GM23248 (cell line): ENCODE results near the gene CMBL. TPM values are rescaled to one million over a fixed set of nuclear protein-coding genes. Genes with fewer than 3 reads are reported as not detected.

Experiments used
- DNase-seq: peaks from one replicate; pipeline ENCODE4 v3.0.0-alpha.2; 2015
- H2AFZ ChIP-seq: fragments of 200-600 bp; sonication (generic); 2 replicates; pipeline ENCODE4 v1.6.1; 2016; ENCODE audit warnings: antibody characterized with exemption
- H3F3A ChIP-seq: fragments of 200-600 bp; sonication (generic); 2 replicates; pipeline ENCODE4 v1.6.1; 2016; ENCODE audit warnings: mild to moderate bottlenecking, antibody characterized with exemption, mixed run types; ENCODE audit not compliant: insufficient read depth
- H3K27ac ChIP-seq: fragments of 200-600 bp; sonication (generic); 2 replicates; pipeline ENCODE4 v1.5.1; 2016; ENCODE audit warnings: mild to moderate bottlenecking
- H3K27me3 ChIP-seq: fragments of 200-600 bp; sonication (generic); replicated peaks from 2 replicates; pipeline ENCODE4 v1.6.1; 2016; ENCODE audit warnings: mild to moderate bottlenecking; ENCODE audit not compliant: insufficient read depth
- H3K36me3 ChIP-seq: fragments of 200-600 bp; sonication (generic); 2 replicates; pipeline ENCODE4 v1.6.1; 2016; ENCODE audit warnings: low read depth, mild to moderate bottlenecking
- H3K4me1 ChIP-seq: fragments of 200-600 bp; sonication (generic); 2 replicates; pipeline ENCODE4 v1.6.1; 2016; ENCODE audit warnings: mild to moderate bottlenecking; ENCODE audit not compliant: insufficient read depth
- H3K4me2 ChIP-seq: fragments of 200-600 bp; sonication (generic); one replicate; pipeline ENCODE4 v1.6.1; 2016; ENCODE audit warnings: mild to moderate bottlenecking; ENCODE audit not compliant: unreplicated experiment
- H3K4me3 ChIP-seq: fragments of 200-600 bp; sonication (generic); 2 replicates; pipeline ENCODE4 v1.5.1; 2016; ENCODE audit warnings: mild to moderate bottlenecking
- H3K79me2 ChIP-seq: fragments of 200-600 bp; sonication (generic); 2 replicates; pipeline ENCODE4 v1.6.1; 2016; ENCODE audit warnings: mild to moderate bottlenecking; ENCODE audit not compliant: insufficient read depth
- H3K9ac ChIP-seq: fragments of 200-600 bp; sonication (generic); 2 replicates; pipeline ENCODE4 v1.6.1; 2016; ENCODE audit warnings: mild to moderate bottlenecking
- H3K9me2 ChIP-seq: fragments of 200-600 bp; sonication (generic); 2 replicates; pipeline ENCODE4 v1.6.1; 2016; ENCODE audit warnings: mixed run types, mild to moderate bottlenecking, moderate library complexity; ENCODE audit not compliant: insufficient read depth
- H3K9me3 ChIP-seq: fragments of 200-600 bp; sonication (generic); one replicate; pipeline ENCODE4 v1.6.1; 2017; ENCODE audit warnings: low read depth
- H4K20me1 ChIP-seq: fragments of 200-600 bp; sonication (generic); 2 replicates; pipeline ENCODE4 v1.6.0; 2016; ENCODE audit not compliant: insufficient read depth
- EZH2 ChIP-seq: fragments of 200-600 bp; sonication (generic); IDR thresholded peaks from 2 replicates; pipeline ENCODE4 v1.6.1; 2018; ENCODE audit warnings: antibody characterized with exemption, mild to moderate bottlenecking; ENCODE audit not compliant: insufficient read depth, poor library complexity, severe bottlenecking
- EZH2phosphoT487 ChIP-seq: fragments of 200-600 bp; sonication (generic); IDR thresholded peaks from 2 replicates; pipeline ENCODE4 v1.6.1; 2018; ENCODE audit warnings: antibody characterized with exemption, moderate library complexity, mild to moderate bottlenecking, low read depth; ENCODE audit not compliant: insufficient read depth
- WGBS, 2 experiments: methylation state at CpG; one replicate each; pipeline ENCODE4 v1.1.6; 2015 to 2017; ENCODE audit warnings: low lambda C conversion rate in 2 of 2, low coverage in 1 of 2; ENCODE audit errors: missing lambda C conversion rate in 2 of 2; 5-methylcytosine and 5-hydroxymethylcytosine counted together
- in situ Hi-C: fragments of 300-500 bp; cut with MboI; formaldehyde crosslinking; loops from 2 replicates; pipeline ENCODE4 v1.15.0; 2020
- polyA plus RNA-seq: library from polyadenylated mRNA; unstranded; fragments of >200 nt; fragmentation: Nextera tagmentation; extraction: Ambion mirVana; gene quantifications from 2 replicates; pipeline ENCODE4 v1.2.1, GENCODE V29; 2016
- total RNA-seq: library from RNA; depleted of rRNA; stranded (reverse); fragments of >200 nt; shearing (Covaris generic); gene quantifications from 2 replicates; pipeline ENCODE4 v1.2.3, GENCODE V29; 2014

The CMBL gene
- total and polyA plus RNA-seq, 2 experiments from 2014 or later, result 4.0 to 14.6 TPM

DNA sequence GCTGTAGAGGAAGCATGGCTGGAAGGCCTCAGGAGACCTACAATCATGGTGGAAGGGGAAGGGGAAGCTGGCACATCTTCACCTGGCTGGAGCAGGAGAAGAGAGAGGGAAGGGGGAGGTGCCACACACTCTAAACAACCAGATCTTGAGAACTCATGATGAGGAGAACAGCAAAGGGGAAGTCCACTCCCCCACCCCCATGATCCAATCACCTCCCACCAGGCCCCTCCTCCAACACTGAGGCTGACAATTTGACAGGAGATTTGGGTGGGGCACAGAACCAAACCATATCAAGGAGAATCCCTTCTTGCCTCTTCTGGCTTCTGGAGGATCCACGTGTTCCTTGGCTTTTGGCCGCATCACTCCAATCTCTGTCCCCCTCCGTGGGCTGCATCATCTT lies 13.1 kb upstream of the CMBL start:
- Histone ChIP-seq H3F3A (no peaks in the 10 kb centered on the region), H3K4me1 (no peaks in the 10 kb centered on the region), H3K27me3 (no peaks in the 10 kb centered on the region), H3K9ac (no peak overlapping the region), H3K27ac (no peak overlapping the region), H3K9me3 (no peaks in the 10 kb centered on the region), H3K36me3 (no peaks in the 10 kb centered on the region), H3K4me2 (no peak overlapping the region), H4K20me1 (no peaks in the 10 kb centered on the region), H2AFZ (no peak overlapping the region), H3K9me2 (no peaks in the 10 kb centered on the region), H3K4me3 (no peak overlapping the region), H3K79me2 (no peaks in the 10 kb centered on the region)
- WGBS, 2 experiments, result 57 to 58% methylated on average over 3 of the region's 3 CpGs
- in situ Hi-C loops, result no loop called here
- TF ChIP-seq EZH2, result no peak
- TF ChIP-seq EZH2phosphoT487, result no peak
- DNase-seq, result no peak

DNA sequence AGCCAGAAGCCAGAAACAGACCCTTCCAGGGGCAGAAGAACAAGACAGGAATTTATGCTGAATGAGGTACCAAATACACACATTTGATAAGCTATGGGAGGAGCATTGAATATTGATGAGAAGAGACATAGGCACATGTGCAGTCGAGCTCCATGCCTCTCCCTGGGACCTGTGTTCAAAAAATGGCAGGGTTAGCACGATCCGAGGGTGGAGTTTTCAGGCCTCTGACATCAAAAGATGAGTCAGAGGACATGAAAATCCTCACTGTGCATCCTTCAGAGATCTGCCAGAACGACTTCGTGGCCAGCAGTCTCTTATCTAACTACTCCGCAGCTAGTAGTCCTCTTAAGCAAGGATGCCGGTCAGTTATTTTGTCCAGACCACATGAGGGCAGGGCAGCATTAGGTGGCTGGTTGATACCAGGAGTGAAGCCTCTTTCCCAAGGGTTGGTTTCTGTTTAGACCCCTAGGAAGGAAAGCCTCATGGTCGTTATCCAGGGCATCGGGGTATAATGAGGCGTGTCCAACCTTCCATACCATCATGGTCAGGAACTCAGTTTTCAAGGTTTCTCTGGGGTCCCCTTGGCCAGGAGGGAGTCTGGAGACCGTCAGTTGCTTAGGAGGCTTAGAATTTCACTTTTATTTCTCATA lies 11.6 kb upstream of the CMBL start:
- Histone ChIP-seq H3F3A (no peaks in the 10 kb centered on the region), H3K27ac (no peak overlapping the region), H3K27me3 (no peaks in the 10 kb centered on the region), H3K9ac (no peak overlapping the region), H3K4me3 (no peak overlapping the region), H3K36me3 (no peaks in the 10 kb centered on the region), H3K4me1 (no peaks in the 10 kb centered on the region), H3K9me2 (no peaks in the 10 kb centered on the region), H2AFZ (no peak overlapping the region), H4K20me1 (no peaks in the 10 kb centered on the region), H3K79me2 (no peaks in the 10 kb centered on the region), H3K4me2 (no peak overlapping the region), H3K9me3 (no peaks in the 10 kb centered on the region)
- TF ChIP-seq EZH2phosphoT487, result no peak
- TF ChIP-seq EZH2, result no peak
- WGBS, 2 experiments, result 55 to 58% methylated on average over 11 of the region's 11 CpGs
- in situ Hi-C loops, result no loop called here
- DNase-seq, result peak; percentile 62

DNA sequence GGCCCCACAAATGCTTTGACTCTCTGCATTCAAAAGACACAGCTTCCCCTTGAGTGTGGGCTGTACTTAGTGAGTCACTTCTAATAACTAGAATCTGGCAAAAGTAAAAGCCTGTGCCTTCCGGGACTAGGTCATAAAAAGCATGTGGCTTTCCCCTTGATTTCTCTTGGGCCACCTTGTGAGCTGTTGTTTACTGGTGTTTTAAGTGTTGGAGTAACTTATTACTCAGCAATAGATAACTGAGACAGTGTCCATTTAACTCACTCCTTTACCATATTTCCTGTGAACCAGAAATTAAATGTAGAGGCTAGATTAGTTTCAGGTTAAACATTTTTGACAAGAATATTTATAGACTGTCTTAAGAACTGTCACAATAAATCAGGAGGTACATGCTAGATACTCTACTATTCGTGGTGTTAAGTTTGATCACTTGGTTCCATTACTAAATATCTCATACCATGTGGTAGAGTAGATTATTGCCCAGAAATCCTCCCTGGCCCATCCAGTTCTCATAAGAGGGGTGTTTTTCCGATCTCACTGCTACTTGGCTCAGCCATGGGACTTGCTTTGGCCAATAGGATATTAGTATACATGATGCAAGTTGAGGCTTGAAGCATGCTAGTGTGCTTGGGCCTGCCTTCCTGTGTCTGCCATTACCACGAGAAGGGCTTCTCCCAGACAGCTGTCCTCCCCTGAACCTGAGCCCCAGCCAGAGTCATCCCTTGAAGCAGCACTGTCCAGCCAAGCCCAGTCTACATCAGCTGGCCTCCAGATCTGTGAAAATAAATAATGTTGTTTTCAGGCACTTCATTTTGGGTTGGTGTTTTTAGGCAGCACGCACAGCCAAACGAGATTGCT lies 10.4 kb upstream of the CMBL start:
- 30 to 38% methylated on average over 6 of the region's 6 CpGs for WGBS, 2 experiments
- H3K4me3 ChIP-seq, result no peak overlapping the region
- DNase-seq, result no peak
- in situ Hi-C loops, result no loop called here
- no peaks in the 10 kb centered on the region for H3K79me2 ChIP-seq
- H3K9me2 ChIP-seq, result no peaks in the 10 kb centered on the region
- H3K36me3 ChIP-seq, result no peaks in the 10 kb centered on the region
- no peak overlapping the region for H3K4me2 ChIP-seq
- no peaks in the 10 kb centered on the region for H3K4me1 ChIP-seq
- no peak overlapping the region for H3K27ac ChIP-seq
- H3F3A ChIP-seq, result no peaks in the 10 kb centered on the region
- H3K9me3 ChIP-seq, result no peaks in the 10 kb centered on the region
- no peak overlapping the region for H3K9ac ChIP-seq
- H4K20me1 ChIP-seq, result no peaks in the 10 kb centered on the region
- TF ChIP-seq EZH2phosphoT487 (no peak), EZH2 (no peak)
- H3K27me3 ChIP-seq, result no peaks in the 10 kb centered on the region
- H2AFZ ChIP-seq, result no peak overlapping the region

DNA sequence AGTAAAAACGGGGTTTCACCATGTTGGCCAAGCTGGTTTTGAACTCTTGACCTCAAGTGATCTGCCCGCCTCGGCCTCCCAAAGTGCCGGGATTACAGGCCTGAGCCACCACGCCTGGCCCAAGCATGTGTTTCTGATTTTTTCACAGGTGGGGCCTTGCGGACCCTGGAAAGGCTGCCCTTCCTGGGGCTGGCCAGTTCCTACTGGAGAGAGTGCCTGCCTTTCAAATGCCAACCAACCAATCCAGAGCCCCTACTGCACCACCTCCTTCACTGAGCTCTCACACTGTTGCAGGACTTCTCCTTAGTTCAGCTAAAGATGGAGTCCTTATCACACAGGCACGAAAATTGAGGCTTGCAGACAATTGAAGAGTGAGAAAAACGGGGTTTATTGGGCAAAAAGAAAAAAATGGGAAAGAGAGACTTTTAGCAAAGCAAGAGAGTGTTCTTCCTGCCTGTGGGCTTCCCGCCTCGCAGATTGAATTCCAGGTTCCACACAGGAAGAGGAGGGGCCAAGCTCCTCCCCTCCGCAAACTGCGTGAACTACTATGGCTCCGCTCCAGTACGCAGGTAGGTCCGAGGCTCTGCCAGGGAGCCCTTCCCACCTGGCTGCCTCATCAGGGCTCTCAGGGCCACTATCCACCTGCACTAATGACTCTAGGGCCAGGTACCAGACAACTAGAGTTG lies 8.3 kb upstream of the CMBL start:
- TF ChIP-seq EZH2 (no peak), EZH2phosphoT487 (no peak)
- H3K36me3 ChIP-seq, result no peaks in the 10 kb centered on the region
- no peak overlapping the region for H3K9ac ChIP-seq
- H3K4me3 ChIP-seq, result no peak overlapping the region
- no peaks in the 10 kb centered on the region for H3K9me3 ChIP-seq
- H3K27ac ChIP-seq, result no peak overlapping the region
- no peaks in the 10 kb centered on the region for H3F3A ChIP-seq
- no peak overlapping the region for H3K4me2 ChIP-seq
- WGBS, 2 experiments, result 74 to 77% methylated on average over 15 of the region's 15 CpGs
- no peak overlapping the region for H2AFZ ChIP-seq
- H3K9me2 ChIP-seq, result no peaks in the 10 kb centered on the region
- DNase-seq, result no peak
- H3K27me3 ChIP-seq, result no peaks in the 10 kb centered on the region
- H3K79me2 ChIP-seq, result no peaks in the 10 kb centered on the region
- no peaks in the 10 kb centered on the region; the same call in 1 of the 2 replicates for H3K4me1 ChIP-seq
- H4K20me1 ChIP-seq, result no peaks in the 10 kb centered on the region
- in situ Hi-C loops, result no loop called here
